ENCODE measurements around the gene MAGEA11. TPM values are rescaled to one million over a fixed set of nuclear protein-coding genes. Genes with fewer than 3 reads are reported as not detected.
"Not testable (repeated sequence)": the region's sequence is repeated elsewhere in the genome, so short reads cannot be mapped to it uniquely, and the experiment has no call there.

MAGEA11 gene
- total RNA-seq, 6 donors from 2014 or later = not detected

DNA sequence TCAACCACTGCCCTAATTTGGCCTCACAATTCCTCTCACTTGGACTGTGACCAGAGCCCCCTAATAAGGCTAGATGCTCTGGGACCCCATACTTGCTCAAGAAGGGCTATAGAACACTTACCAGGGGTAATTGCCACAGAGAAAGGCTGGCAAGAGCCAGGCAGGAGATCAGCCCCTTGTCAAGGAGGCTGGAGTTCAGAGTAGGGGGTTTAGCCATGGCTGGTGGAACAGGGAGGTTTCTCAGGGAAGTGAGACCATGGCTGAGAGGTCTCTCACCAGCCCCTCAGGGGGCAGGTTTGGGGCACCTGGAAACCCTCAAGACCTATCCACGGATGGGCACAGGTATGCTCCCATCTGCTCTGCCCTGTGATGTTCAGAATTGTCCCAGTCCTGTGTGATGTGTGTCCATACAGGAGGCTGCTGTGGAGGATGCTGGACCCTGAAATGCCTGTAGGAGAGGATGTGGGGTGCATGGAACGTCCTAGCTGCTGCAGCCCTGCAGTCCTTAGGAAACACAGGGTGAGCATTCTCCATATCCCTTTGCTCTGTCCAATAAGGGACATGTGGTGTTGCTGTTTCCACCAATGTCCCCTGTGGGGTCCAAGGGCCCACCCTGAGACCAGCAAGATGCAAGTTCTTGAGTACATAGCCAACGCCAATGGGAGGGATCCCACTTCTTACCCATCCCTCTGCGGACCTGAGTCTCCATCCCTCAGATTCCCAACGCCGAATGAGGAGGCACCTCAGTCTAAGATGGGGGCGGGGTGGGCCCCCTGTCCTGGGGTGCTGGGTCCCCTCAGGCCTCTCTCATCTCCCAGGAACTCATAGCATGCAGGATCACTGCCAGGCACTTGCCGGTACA, 45.6 kb downstream of the MAGEA11 start:
- no peak for DNase-seq
- H3K4me1 ChIP-seq = no peaks in the 10 kb centered on the region
- ATAC-seq (ENCODE audit: low FRiP score in 2 of 2) = no peak
- H3K4me3 ChIP-seq = no peak overlapping the region
- H3K9me3 ChIP-seq = no peaks in the 10 kb centered on the region
- no peaks in the 10 kb centered on the region for H3K27me3 ChIP-seq
- no peak overlapping the region for H3K27ac ChIP-seq
- H3K36me3 ChIP-seq = no peaks in the 10 kb centered on the region
- TF ChIP-seq POLR2AphosphoS5 (IDR thresholded peaks at IDR 0.05) (no peak), EP300 (IDR thresholded peaks at IDR 0.05) (no peak), POLR2A (IDR thresholded peaks at IDR 0.05) (no peak)
- WGBS, 2 donors = 81% methylated on average over 8 of the region's 8 CpGs; no CpG with 5 or more reads in 1 of the 2 donors

DNA sequence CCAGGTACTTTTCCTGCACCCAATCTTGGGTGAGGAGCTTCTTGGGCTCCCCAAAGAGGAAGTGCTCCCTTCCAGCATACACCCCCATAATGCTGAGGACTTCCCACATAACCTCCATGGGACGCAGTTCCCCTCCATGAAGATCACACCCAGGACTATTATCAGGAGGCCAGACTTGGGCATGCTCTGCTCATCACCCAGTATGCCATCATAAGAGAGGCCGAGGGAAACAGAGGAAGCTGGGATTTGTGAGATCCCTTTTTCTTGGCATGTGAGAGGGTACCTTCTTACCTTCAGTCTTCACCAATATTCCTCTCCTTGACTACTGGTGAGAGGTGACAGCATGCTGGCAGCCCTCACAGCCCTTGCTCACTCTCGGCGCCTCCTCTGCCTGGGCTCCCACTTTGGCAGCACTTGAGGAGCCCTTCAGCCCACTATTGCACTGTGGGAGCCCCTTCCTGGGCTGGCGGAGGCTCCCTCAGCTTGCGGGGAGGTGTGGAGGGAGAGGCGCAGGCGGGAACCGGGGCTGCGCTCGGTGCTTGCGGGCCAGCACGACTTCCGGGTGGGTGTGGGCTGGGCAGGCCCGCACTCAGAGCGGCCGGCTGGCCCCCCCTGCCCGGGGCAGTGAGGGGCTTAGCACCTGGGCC, 46.3 kb downstream of the MAGEA11 start:
- DNase-seq (no peak), ATAC-seq (ENCODE audit: low FRiP score in 2 of 2) (no peak)
- Histone ChIP-seq H3K36me3 (no peaks in the 10 kb centered on the region), H3K27me3 (no peaks in the 10 kb centered on the region), H3K9me3 (no peaks in the 10 kb centered on the region), H3K4me3 (no peak overlapping the region), H3K27ac (no peak overlapping the region), H3K4me1 (no peaks in the 10 kb centered on the region)
- TF ChIP-seq, protein P1, sequence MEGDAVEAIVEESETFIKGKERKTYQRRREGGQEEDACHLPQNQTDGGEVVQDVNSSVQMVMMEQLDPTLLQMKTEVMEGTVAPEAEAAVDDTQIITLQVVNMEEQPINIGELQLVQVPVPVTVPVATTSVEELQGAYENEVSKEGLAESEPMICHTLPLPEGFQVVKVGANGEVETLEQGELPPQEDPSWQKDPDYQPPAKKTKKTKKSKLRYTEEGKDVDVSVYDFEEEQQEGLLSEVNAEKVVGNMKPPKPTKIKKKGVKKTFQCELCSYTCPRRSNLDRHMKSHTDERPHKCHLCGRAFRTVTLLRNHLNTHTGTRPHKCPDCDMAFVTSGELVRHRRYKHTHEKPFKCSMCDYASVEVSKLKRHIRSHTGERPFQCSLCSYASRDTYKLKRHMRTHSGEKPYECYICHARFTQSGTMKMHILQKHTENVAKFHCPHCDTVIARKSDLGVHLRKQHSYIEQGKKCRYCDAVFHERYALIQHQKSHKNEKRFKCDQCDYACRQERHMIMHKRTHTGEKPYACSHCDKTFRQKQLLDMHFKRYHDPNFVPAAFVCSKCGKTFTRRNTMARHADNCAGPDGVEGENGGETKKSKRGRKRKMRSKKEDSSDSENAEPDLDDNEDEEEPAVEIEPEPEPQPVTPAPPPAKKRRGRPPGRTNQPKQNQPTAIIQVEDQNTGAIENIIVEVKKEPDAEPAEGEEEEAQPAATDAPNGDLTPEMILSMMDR (IDR thresholded peaks at IDR 0.05) = no peak
- no peak for TF ChIP-seq POLR2AphosphoS5 (IDR thresholded peaks at IDR 0.05)
- no peak for TF ChIP-seq POLR2A (IDR thresholded peaks at IDR 0.05)
- TF ChIP-seq EP300 (IDR thresholded peaks at IDR 0.05) = no peak
- 92% methylated on average over 15 of the region's 18 CpGs; no CpG with 5 or more reads in 1 of the 2 donors for WGBS, 2 donors

DNA sequence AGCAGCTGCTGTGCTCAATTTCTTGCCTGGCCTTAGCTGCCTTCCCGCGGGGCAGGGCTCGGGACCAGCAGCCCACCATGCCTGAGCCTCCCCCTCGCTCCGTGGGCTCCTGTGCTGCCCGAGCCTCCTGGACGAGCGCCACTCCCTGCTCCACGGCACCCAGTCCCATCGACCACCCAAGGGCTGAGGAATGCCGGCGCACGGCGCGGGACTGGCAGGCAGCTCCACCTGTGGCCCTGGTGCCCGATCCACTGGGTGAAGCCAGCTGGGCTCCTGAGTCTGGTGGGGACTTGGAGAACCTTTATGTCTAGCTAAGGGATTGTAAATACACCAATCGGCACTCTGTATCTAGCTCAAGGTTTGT, 46.8 kb downstream of the MAGEA11 start:
- 87% methylated on average over 8 of the region's 17 CpGs; no CpG with 5 or more reads in 1 of the 2 donors for WGBS, 2 donors
- DNase-seq = peak in 1 of 2 donors; percentile 58

DNA sequence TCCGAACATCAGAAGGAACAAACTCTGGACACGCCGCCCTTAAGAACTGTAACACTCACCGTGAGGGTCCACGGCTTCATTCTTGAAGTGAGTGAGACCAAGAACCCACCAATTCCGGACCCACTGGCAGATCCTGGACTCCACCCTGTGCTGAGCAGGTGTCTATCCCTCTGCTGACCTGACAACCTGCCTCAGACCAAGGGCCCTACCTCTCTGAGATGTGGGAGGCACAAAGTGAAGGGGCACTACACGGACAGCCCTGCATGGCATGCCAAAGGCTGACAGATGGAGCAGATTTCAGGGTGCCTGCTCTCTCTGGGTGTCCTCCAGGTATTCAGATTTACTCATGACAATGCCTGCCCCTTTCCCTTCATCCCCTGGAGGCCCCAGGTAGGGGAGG, 48.0 kb downstream of the MAGEA11 start:
- TF ChIP-seq, protein P1 (IDR thresholded peaks at IDR 0.05) = no peak
- no peak for TF ChIP-seq POLR2AphosphoS5 (IDR thresholded peaks at IDR 0.05)
- TF ChIP-seq POLR2A (IDR thresholded peaks at IDR 0.05) = no peak
- TF ChIP-seq EP300 (IDR thresholded peaks at IDR 0.05) = no peak
- 79 to 80% methylated on average over 1 to 7 of the region's 7 CpGs for WGBS, 2 donors
- Histone ChIP-seq H3K36me3 (no peaks in the 10 kb centered on the region), H3K9me3 (no peaks in the 10 kb centered on the region), H3K27me3 (no peaks in the 10 kb centered on the region), H3K27ac (no peak overlapping the region), H3K4me3 (no peak overlapping the region), H3K4me1 (no peaks in the 10 kb centered on the region)
- ATAC-seq (ENCODE audit: low FRiP score in 2 of 2) (no peak), DNase-seq (no peak)

More for the DNA sequence above, 46.8 kb downstream of the MAGEA11 start:
- H3K4me3 ChIP-seq; H3K9me3 ChIP-seq; H3K4me1 ChIP-seq; H3K27ac ChIP-seq; H3K27me3 ChIP-seq; H3K36me3 ChIP-seq; ATAC-seq (ENCODE audit: low FRiP score in 2 of 2): not testable (repeated sequence)

DNA sequence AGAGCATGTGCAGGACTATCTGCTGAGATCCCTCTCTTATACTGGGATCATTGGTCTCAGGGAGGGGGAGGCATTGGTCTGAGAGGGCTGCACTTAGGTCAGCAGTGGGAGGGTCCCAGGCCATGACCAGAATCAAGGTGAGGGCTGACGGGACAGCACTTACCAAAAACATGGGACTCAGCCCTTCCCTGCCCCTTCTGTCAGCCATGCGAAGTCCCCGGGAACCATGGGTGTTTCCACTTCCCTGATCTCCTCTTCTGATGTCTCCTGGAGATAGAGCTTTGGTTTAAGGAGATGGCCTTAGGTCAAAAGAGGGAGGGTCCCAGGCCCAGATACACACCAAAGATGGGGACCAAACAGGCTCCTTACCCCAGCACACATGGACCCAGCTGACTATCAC, 49.1 kb downstream of the MAGEA11 start:
- Histone ChIP-seq H3K27ac (no peak overlapping the region), H3K4me1 (no peaks in the 10 kb centered on the region), H3K4me3 (no peak overlapping the region), H3K9me3 (no peaks in the 10 kb centered on the region), H3K27me3 (no peaks in the 10 kb centered on the region), H3K36me3 (no peaks in the 10 kb centered on the region)
- 96% methylated on average over 3 of the region's 3 CpGs; no CpG with 5 or more reads in 1 of the 2 donors for WGBS, 2 donors
- TF ChIP-seq POLR2A (IDR thresholded peaks at IDR 0.05) (no peak), EP300 (IDR thresholded peaks at IDR 0.05) (no peak), POLR2AphosphoS5 (IDR thresholded peaks at IDR 0.05) (no peak)
- TF ChIP-seq, protein P1 (IDR thresholded peaks at IDR 0.05) = no peak
- ATAC-seq (ENCODE audit: low FRiP score in 2 of 2) = no peak
- no peak for DNase-seq

DNA sequence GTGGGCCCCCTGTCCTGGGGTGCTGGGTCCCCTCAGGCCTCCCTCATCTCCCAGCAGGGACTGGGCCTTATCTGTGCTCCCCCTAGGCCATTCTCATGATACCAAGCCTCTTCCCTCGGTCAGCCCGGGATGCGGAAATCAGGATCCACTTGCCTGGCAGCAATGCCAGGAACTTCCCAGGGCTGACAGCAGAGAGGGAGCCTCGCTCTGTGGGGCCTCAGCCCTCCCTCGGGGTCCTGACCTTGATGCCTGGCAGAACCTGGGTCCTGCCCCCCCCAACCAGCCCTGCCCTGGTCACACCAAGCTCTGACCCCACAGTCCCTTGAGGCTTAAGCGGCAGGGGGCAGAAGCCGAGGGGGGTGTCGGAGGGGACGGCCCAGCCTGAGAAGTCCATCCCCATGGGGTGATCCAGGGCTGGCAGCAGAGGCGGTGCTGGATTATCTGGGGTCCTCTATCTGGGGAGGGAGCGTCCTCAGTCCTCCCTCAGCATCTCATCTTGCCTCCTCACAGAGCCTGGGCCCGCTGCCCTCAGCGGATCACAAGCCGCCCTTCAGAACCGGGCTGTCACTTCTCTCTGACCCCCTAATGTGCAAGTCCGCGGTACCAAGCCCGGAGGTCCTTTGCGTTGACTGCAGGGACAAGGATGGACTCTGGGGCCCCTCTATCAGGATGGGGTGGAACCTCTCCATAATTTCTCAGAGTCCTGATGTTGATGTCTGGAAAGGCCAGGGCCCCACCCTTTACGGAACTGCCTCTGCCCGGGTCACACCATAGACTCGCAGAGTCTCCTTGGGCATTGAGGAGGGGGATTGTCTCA, 50.2 kb downstream of the MAGEA11 start:
- WGBS, 2 donors = 87% methylated on average over 22 of the region's 22 CpGs; no CpG with 5 or more reads in 1 of the 2 donors
- not testable (repeated sequence) for H3K27me3 ChIP-seq, H3K4me1 ChIP-seq, H3K27ac ChIP-seq, H3K36me3 ChIP-seq, H3K9me3 ChIP-seq, H3K4me3 ChIP-seq
- DNase-seq = peak in 1 of 2 donors; percentile 15
- peak in 1 of 2 donors; percentile 41 for ATAC-seq (ENCODE audit: low FRiP score in 2 of 2)

All from upper lobe of left lung (tissue), 6 donors.